ENCODE data around the gene RCAN1. TPM values are rescaled to one million over a fixed set of nuclear protein-coding genes. Genes with fewer than 3 reads are reported as not detected.

The RCAN1 gene
- total and polyA plus RNA-seq, 2 of the 8 experiments (the other 6 are each of a cell fraction or from before 2014, with no cell fraction given) = 1.7 to 6.4 TPM

- TF ChIP-seq RNF2 (IDR thresholded peaks at IDR 0.05; ENCODE audit: borderline replicate concordance, low read depth, low read length, missing control alignments, poor library complexity, severe bottlenecking) = no peak
- TF ChIP-seq SIN3A (conservative IDR thresholded peaks at IDR 0.05 in 1 of 2, IDR thresholded peaks at IDR 0.05 in 1 of 2; ENCODE audit: low read depth in 1 of 2, low read length in 2 of 2) = no peak
- no peak for TF ChIP-seq GTF2F1 (IDR thresholded peaks at IDR 0.05; ENCODE audit: borderline replicate concordance, low read depth, low read length)
- no peak for TF ChIP-seq RAD21 (IDR thresholded peaks at IDR 0.05 in 1 of 2, conservative IDR thresholded peaks at IDR 0.05 in 1 of 2; ENCODE audit: low read depth in 2 of 2, low read length in 2 of 2)
- no peak for TF ChIP-seq RBBP5 (IDR thresholded peaks at IDR 0.05; ENCODE audit: borderline replicate concordance, low read depth, low read length)
- no peak for TF ChIP-seq SP2 (IDR thresholded peaks at IDR 0.05; ENCODE audit: low read length)
- no peak for TF ChIP-seq KDM1A (IDR thresholded peaks at IDR 0.05; ENCODE audit: borderline replicate concordance, low read length)
- no peak for TF ChIP-seq TEAD4 (IDR thresholded peaks at IDR 0.05; ENCODE audit: low read depth, low read length)
Measured at GRCh38 chr21:34618941-34619340, 4.0 kb upstream of the RCAN1 start (continued).
